ENCODE data around the gene PITX2. TPM values are rescaled to one million over a fixed set of nuclear protein-coding genes. Genes with fewer than 3 reads are reported as not detected.
A peak's percentile ranks its signal among the peaks of the same experiment; 100 is the strongest.

PITX2 gene
- total and polyA plus RNA-seq, 8 donors, result 0.09 to 0.16 TPM; not detected in 6

DNA sequence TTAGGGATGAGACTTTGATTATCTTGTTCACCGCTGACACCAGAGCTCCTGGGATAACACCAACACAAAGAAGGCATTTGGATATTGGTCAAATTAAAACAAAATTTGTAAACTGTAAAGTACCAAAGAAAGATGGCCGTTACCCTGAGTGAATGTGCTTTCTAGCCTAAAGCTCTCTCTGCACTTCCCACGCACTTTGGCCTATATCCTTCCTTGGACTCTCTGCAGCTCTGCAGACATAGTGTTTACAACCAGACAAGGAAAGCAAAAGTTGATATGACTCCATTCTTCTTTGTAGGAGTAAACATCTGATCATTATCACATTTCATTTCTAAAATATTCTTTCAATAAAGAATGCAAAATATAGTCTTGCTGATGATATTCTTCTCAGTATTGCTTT lies 44.8 kb upstream of the PITX2 start:
- H3K4me3 ChIP-seq, result no peak overlapping the region
- intact Hi-C loops (cut with DNase I), result no loop called here
- FAIRE-seq, result no peak
- WGBS, 2 donors, result 75 to 84% methylated on average over 3 of the region's 3 CpGs
- H3K4me1 ChIP-seq, result peaks cover 0 to 4% (median 0%) of the 10 kb centered on the region in 3 donors
- no peak overlapping the region for H3K27ac ChIP-seq
- peaks cover 0 to 2% (median 0%) of the 10 kb centered on the region in 4 donors for H3K27me3 ChIP-seq
- no peak for ATAC-seq
- DNase-seq, result no peak
- TF ChIP-seq, protein P1, sequence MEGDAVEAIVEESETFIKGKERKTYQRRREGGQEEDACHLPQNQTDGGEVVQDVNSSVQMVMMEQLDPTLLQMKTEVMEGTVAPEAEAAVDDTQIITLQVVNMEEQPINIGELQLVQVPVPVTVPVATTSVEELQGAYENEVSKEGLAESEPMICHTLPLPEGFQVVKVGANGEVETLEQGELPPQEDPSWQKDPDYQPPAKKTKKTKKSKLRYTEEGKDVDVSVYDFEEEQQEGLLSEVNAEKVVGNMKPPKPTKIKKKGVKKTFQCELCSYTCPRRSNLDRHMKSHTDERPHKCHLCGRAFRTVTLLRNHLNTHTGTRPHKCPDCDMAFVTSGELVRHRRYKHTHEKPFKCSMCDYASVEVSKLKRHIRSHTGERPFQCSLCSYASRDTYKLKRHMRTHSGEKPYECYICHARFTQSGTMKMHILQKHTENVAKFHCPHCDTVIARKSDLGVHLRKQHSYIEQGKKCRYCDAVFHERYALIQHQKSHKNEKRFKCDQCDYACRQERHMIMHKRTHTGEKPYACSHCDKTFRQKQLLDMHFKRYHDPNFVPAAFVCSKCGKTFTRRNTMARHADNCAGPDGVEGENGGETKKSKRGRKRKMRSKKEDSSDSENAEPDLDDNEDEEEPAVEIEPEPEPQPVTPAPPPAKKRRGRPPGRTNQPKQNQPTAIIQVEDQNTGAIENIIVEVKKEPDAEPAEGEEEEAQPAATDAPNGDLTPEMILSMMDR (IDR thresholded peaks at IDR 0.05), result no peak
- no peaks in the 10 kb centered on the region for H3K9me3 ChIP-seq
- H3K36me3 ChIP-seq, result no peaks in the 10 kb centered on the region

DNA sequence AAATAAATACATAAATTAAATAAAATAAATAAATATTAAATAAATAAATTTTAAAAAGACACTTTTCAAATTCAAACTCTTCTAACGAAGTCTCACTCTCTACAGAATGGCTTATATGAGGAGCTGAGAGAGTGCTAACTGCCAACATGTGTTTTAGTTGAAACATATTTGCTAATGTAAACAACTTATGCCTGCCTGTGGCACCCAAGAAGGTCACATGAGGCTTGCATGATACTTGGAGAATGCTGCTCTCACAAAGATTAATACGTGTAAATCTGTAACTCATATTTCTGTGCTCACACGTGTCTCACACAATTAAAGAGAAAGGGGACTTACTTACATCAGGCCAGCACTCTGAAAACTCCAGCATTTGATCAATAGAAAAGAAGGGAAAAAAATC lies 43.2 kb upstream of the PITX2 start:
- H3K27ac ChIP-seq, result no peak overlapping the region

DNA sequence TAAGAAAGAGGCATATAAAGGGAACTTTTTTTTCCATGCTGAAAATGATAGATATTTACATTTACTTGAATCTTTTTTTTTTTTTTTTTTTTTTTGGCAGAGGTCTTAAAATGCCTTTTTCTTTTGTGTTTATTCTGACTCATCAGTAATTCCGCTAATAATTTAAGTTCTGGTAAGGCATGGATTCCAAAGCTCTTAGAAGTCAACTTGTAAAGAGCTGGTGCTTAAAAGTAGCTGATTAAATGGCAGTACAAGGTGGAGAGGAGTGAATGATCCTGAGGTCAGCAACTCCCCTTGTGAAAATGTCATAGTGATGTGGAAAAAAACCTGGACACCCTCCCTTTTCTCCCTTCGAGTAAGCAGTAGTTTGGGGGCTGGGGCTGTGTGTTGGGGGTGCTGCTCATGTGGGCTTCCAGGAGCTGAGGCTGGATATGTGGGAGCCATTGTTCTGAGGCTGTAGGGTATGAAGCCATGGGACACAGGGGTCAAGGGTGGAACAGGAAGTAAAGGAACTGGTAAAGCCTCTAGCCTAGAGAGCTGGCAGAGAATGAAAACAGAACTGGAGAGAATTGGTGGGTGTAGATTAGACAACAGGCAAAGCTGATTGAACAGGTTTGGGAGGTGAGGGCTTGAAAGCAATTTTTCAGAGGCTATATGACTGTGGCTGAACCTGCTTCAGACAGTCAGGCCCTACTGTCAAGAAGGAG lies 41.0 kb upstream of the PITX2 start:
- Histone ChIP-seq H3K4me3 (no peak overlapping the region), H3K27me3 (no peaks in the 10 kb centered on the region), H3K4me1 (peaks cover 0 to 4% (median 0%) of the 10 kb centered on the region in 3 donors), H3K27ac (no peak overlapping the region), H3K9me3 (no peaks in the 10 kb centered on the region), H3K36me3 (no peaks in the 10 kb centered on the region)
- FAIRE-seq (no peak), DNase-seq (no peak), ATAC-seq (no peak)
- TF ChIP-seq, protein P1 (IDR thresholded peaks at IDR 0.05), result no peak
- 58% methylated on average over 2 of the region's 2 CpGs for WGBS, 2 donors
- intact Hi-C loops (cut with DNase I), result no loop called here

More for the DNA sequence above, 43.2 kb upstream of the PITX2 start:
- TF ChIP-seq, protein P1 (IDR thresholded peaks at IDR 0.05), result no peak
- 18 to 19% methylated on average over 3 of the region's 3 CpGs for WGBS, 2 donors
- Histone ChIP-seq H3K9me3 (no peaks in the 10 kb centered on the region), H3K4me1 (peaks cover 0 to 4% (median 0%) of the 10 kb centered on the region in 3 donors), H3K36me3 (no peaks in the 10 kb centered on the region), H3K27me3 (no peaks in the 10 kb centered on the region), H3K4me3 (no peak overlapping the region)
- no peak for FAIRE-seq
- intact Hi-C loops (cut with DNase I), result no loop called here
- no peak for DNase-seq
- ATAC-seq, result peak in 2 of 4 donors; percentile 30 to 34

DNA sequence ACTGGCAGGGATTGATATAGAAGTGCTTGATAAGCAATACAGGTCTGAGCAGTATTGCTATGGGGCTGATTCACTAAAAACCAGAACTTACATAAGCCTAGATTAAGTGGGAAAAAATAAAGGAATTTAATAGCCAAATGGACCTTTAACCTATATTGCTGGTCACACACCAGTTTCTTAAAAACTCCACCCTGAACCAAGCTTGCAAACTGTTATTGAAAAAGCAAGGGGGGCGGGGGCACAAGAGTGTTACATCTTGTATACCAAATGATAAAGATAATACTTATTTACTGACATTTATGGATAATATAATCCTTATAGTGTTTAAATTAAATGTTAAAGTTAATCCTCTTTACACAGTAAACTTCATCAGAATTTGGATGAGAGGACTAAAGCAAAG lies 40.3 kb upstream of the PITX2 start:
- FAIRE-seq (no peak), DNase-seq (no peak), ATAC-seq (no peak)
- intact Hi-C loops (cut with DNase I), result no loop called here
- Histone ChIP-seq H3K36me3 (no peaks in the 10 kb centered on the region), H3K9me3 (no peaks in the 10 kb centered on the region), H3K4me1 (peaks cover 0 to 4% (median 0%) of the 10 kb centered on the region in 3 donors), H3K4me3 (no peak overlapping the region), H3K27me3 (no peaks in the 10 kb centered on the region), H3K27ac (no peak overlapping the region)
- WGBS, 2 donors, result 75 to 88% methylated on average over 1 of the region's 1 CpG
- TF ChIP-seq, protein P1 (IDR thresholded peaks at IDR 0.05), result no peak

DNA sequence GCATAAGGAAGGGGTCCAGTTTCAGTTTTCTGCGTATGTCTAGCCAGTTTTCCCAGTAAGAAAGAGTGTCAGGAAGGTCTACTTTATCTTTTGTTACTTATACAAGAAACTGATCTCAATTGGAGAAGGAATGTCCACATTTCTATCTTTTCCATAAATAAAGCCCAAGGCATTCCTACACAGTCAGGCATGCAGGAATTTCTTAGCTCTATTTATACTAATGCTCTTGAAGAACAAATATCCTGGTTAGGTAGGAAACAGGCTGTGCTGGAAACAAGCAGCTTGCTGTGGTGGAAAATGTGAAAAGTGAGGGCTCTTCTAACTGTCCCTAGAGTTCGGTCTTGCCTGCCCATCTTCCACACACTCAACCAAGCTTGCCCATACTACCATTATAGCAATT lies 37.9 kb upstream of the PITX2 start:
- Histone ChIP-seq H3K4me1 (no peaks in the 10 kb centered on the region), H3K4me3 (no peak overlapping the region), H3K36me3 (no peaks in the 10 kb centered on the region), H3K27me3 (no peaks in the 10 kb centered on the region), H3K9me3 (no peaks in the 10 kb centered on the region), H3K27ac (no peak overlapping the region)
- ATAC-seq, result no peak
- no peak for DNase-seq
- TF ChIP-seq, protein P1 (IDR thresholded peaks at IDR 0.05), result no peak
- WGBS, 2 donors, result 81 to 87% methylated on average over 2 of the region's 2 CpGs
- intact Hi-C loops (cut with DNase I), result no loop called here
- FAIRE-seq, result no peak

Measured in pancreas (tissue), 10 donors.